GM23248 (cell line): Measurements from ENCODE around the gene H1-8.

Source experiments
- EZH2 ChIP-seq: fragments of 200-600 bp; sonication (generic); IDR thresholded peaks from 2 replicates; pipeline ENCODE4 v1.6.1; 2018; ENCODE audit warnings: antibody characterized with exemption, mild to moderate bottlenecking; ENCODE audit not compliant: insufficient read depth, poor library complexity, severe bottlenecking
- EZH2phosphoT487 ChIP-seq: fragments of 200-600 bp; sonication (generic); IDR thresholded peaks from 2 replicates; pipeline ENCODE4 v1.6.1; 2018; ENCODE audit warnings: antibody characterized with exemption, moderate library complexity, mild to moderate bottlenecking, low read depth; ENCODE audit not compliant: insufficient read depth

GRCh38 chr3:129587566-129588210 is 44.7 kb downstream of the H1-8 start:
- no peak for TF ChIP-seq EZH2
- no peak for TF ChIP-seq EZH2phosphoT487
